CD14-positive monocyte (primary cell): ENCODE measurements around the gene NKX1-2. TPM values are rescaled to one million over a fixed set of nuclear protein-coding genes. Genes with fewer than 3 reads are reported as not detected.
A peak's percentile ranks its signal among the peaks of the same experiment; 100 is the strongest.

ENCODE experiments used
- DNase-seq, 3 donors: peaks; one replicate each; pipeline ENCODE4 v3.0.0-alpha.2; 2011 to 2022
- H2AFZ ChIP-seq: 2 replicates; pipeline ENCODE4 v1.6.0; 2012; ENCODE audit warnings: mild to moderate bottlenecking, low read depth, low read length, inconsistent platforms; ENCODE audit not compliant: insufficient read depth, poor library complexity, severe bottlenecking
- H3K27ac ChIP-seq, 2 donors: 1 replicate in 1 of 2; 2 replicates in 1 of 2; pipeline ENCODE4 v1.5.1; 2012 to 2013; ENCODE audit warnings: low read length in 2 of 2, control low read depth in 1 of 2, inconsistent platforms in 1 of 2, low read depth in 1 of 2, mild to moderate bottlenecking in 1 of 2
- H3K27me3 ChIP-seq, 2 donors: one replicate each; pipeline versions ENCODE4 v1.6.0 to v1.6.1; 2011 to 2013; ENCODE audit warnings: low read length in 2 of 2; ENCODE audit not compliant: control insufficient read depth in 2 of 2, insufficient read depth in 2 of 2
- H3K36me3 ChIP-seq, 2 donors: replicated peaks in 1 of 2; 1 replicate in 1 of 2; 2 replicates in 1 of 2; pipeline versions ENCODE4 v1.5.1 to v1.6.1; 2012 to 2013; ENCODE audit warnings: low read length in 2 of 2, control low read depth in 1 of 2, inconsistent platforms in 1 of 2, mild to moderate bottlenecking in 1 of 2; ENCODE audit not compliant: insufficient read depth in 2 of 2, control insufficient read depth in 1 of 2
- H3K4me1 ChIP-seq, 2 donors: 1 replicate in 1 of 2; 2 replicates in 1 of 2; pipeline versions ENCODE4 v1.5.1 to v1.6.1; 2012 to 2013; ENCODE audit warnings: low read length in 2 of 2, control low read depth in 1 of 2, inconsistent platforms in 1 of 2, mild to moderate bottlenecking in 1 of 2, moderate library complexity in 1 of 2; ENCODE audit not compliant: insufficient read depth in 2 of 2, control insufficient read depth in 1 of 2
- H3K4me2 ChIP-seq: replicated peaks from 2 replicates; pipeline ENCODE3; 2012; ENCODE audit warnings: low read length, moderate library complexity, mild to moderate bottlenecking; ENCODE audit not compliant: poor library complexity, severe bottlenecking; ENCODE audit errors: extremely low read depth
- H3K4me3 ChIP-seq, 3 experiments: fragments of 200-600 bp in 1 of 3; sonication (generic) in 1 of 3; replicated peaks in 1 of 3; 1 replicate in 2 of 3; 2 replicates in 1 of 3; pipeline ENCODE4 v1.5.1; 2011 to 2013; ENCODE audit warnings: low read length in 3 of 3, mild to moderate bottlenecking in 3 of 3, control low read depth in 2 of 3, low read depth in 2 of 3, inconsistent platforms in 1 of 3, moderate library complexity in 1 of 3
- H3K79me2 ChIP-seq: 2 replicates; pipeline ENCODE4 v1.6.0; 2012; ENCODE audit warnings: mild to moderate bottlenecking, control low read depth, inconsistent platforms, low read length, moderate library complexity; ENCODE audit not compliant: insufficient read depth
- H3K9ac ChIP-seq: 2 replicates; pipeline ENCODE4 v1.6.0; 2017; ENCODE audit warnings: low read length, mild to moderate bottlenecking; ENCODE audit not compliant: insufficient read depth, poor library complexity, severe bottlenecking
- H3K9me3 ChIP-seq, 2 donors: replicated peaks in 1 of 2; 1 replicate in 1 of 2; 2 replicates in 1 of 2; pipeline versions ENCODE4 v1.5.1 to v1.6.1; 2012 to 2013; ENCODE audit warnings: low read length in 2 of 2, control low read depth in 1 of 2; ENCODE audit not compliant: control insufficient read depth in 1 of 2, insufficient read depth in 1 of 2
- H4K20me1 ChIP-seq: 2 replicates; pipeline ENCODE4 v1.6.0; 2012; ENCODE audit warnings: mild to moderate bottlenecking, low read length, control low read depth, moderate library complexity; ENCODE audit not compliant: insufficient read depth
- H3K27ac Mint-ChIP-seq, 7 donors: one replicate each; pipeline ENCODE4 v1.8.0; 2020; ENCODE audit warnings: mild to moderate bottlenecking in 7 of 7, mixed read lengths in 7 of 7, moderate library complexity in 6 of 7, inconsistent platforms in 2 of 7
- H3K27me3 Mint-ChIP-seq, 3 donors: one replicate each; pipeline ENCODE4 v1.8.0; 2021 to 2022; ENCODE audit warnings: low read depth in 3 of 3, mild to moderate bottlenecking in 3 of 3, mixed read lengths in 3 of 3, moderate library complexity in 3 of 3, inconsistent platforms in 1 of 3
- H3K36me3 Mint-ChIP-seq, 2 donors: one replicate each; pipeline ENCODE4 v1.8.0; 2020; ENCODE audit warnings: mixed read lengths in 2 of 2, inconsistent platforms in 1 of 2, mild to moderate bottlenecking in 1 of 2
- H3K4me1 Mint-ChIP-seq: one replicate; pipeline ENCODE4 v1.8.0; 2020; ENCODE audit warnings: mild to moderate bottlenecking, mixed read lengths
- H3K4me3 Mint-ChIP-seq, 2 donors: one replicate each; pipeline ENCODE4 v1.8.0; 2020; ENCODE audit warnings: mild to moderate bottlenecking in 2 of 2, mixed read lengths in 2 of 2, moderate library complexity in 1 of 2
- H3K9me3 Mint-ChIP-seq, 7 donors: one replicate each; pipeline ENCODE4 v1.8.0; 2020 to 2022; ENCODE audit warnings: mixed read lengths in 7 of 7, mild to moderate bottlenecking in 6 of 7, moderate library complexity in 6 of 7, inconsistent platforms in 2 of 7
- WGBS: methylation state at CpG from one replicate; pipeline ENCODE4 v1.1.5; 2013; ENCODE audit warnings: missing lambda C conversion rate; ENCODE audit not compliant: insufficient coverage; 5-methylcytosine and 5-hydroxymethylcytosine counted together
- intact Hi-C, 2 donors: fragments of 100-400 bp; cut with micrococcal nuclease; formaldehyde crosslinking; loops; one replicate each; pipeline versions ENCODE4 v1.15.0 to v1.15.1; 2023
- polyA plus RNA-seq, 3 donors: library from polyadenylated mRNA; depleted of rRNA in 1 of 3; unstranded in 2 of 3; stranded (reverse) in 1 of 3; fragments of 300-500 nt in 2 of 3; fragments of >200 nt in 1 of 3; fragmentation: Illumina TruSeq in 2 of 3; gene quantifications; 1 replicate in 2 of 3; 2 replicates in 1 of 3; pipeline ENCODE4 v1.2.3, GENCODE V29; 2012 to 2021
- TF ChIP-seq, protein P1 (sequence below): fragments of 200-600 bp; IDR thresholded peaks from one replicate; pipeline ENCODE4 v1.8.0; 2022; ENCODE audit warnings: antibody characterized with exemption, mild to moderate bottlenecking

Gene NKX1-2
- polyA plus RNA-seq, 3 donors, result not detected

DNA sequence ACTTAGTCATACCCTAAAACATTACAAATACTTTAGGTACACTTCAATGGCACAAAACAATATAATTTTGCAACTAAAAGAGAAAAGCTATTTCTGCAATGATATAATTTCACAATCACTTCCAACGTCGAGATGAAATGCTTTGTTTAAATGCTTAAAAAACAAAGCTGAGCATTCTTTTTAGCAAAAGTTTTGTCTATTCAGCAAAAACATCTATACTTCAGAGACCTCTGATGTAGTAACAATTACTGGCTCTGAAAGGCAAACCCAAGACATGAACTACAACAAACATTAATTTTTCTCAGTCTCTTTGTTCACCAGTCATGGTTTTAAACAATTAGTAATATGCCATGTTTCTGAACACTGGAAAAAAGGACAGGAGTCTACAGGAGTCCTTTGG, 47.6 kb downstream of the NKX1-2 start:
- Histone ChIP-seq H4K20me1 (no peaks in the 10 kb centered on the region), H3K9me3 (no peaks in the 10 kb centered on the region), H2AFZ (no peak overlapping the region), H3K36me3 (peaks cover 66 to 92% of the 10 kb centered on the region in 2 donors), H3K4me3 (no peak overlapping the region), H3K27ac (no peak overlapping the region), H3K27me3 (no peaks in the 10 kb centered on the region), H3K4me2 (no peak overlapping the region), H3K9ac (no peak overlapping the region), H3K79me2 (no peaks in the 10 kb centered on the region), H3K4me1 (no peaks in the 10 kb centered on the region)
- intact Hi-C loops, result loop anchor here (5.0 kb wide), 1 partner anchor 820 kb away; no protein-coding TSS in a partner anchor
- H3K27ac Mint-ChIP-seq, result peak overlapping the region in 1 of 7 donors; percentile 25
- H3K4me1 Mint-ChIP-seq, result peaks cover 5% of the 10 kb centered on the region
- no CpG with 5 or more reads among the region's 2 CpGs for WGBS
- TF ChIP-seq, protein P1, sequence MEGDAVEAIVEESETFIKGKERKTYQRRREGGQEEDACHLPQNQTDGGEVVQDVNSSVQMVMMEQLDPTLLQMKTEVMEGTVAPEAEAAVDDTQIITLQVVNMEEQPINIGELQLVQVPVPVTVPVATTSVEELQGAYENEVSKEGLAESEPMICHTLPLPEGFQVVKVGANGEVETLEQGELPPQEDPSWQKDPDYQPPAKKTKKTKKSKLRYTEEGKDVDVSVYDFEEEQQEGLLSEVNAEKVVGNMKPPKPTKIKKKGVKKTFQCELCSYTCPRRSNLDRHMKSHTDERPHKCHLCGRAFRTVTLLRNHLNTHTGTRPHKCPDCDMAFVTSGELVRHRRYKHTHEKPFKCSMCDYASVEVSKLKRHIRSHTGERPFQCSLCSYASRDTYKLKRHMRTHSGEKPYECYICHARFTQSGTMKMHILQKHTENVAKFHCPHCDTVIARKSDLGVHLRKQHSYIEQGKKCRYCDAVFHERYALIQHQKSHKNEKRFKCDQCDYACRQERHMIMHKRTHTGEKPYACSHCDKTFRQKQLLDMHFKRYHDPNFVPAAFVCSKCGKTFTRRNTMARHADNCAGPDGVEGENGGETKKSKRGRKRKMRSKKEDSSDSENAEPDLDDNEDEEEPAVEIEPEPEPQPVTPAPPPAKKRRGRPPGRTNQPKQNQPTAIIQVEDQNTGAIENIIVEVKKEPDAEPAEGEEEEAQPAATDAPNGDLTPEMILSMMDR, result no peak
- H3K36me3 Mint-ChIP-seq, result peaks cover 68 to 92% of the 10 kb centered on the region in 2 donors
- H3K27me3 Mint-ChIP-seq, result peaks cover 0 to 2% (median 0%) of the 10 kb centered on the region in 3 donors
- no peaks in the 10 kb centered on the region for H3K9me3 Mint-ChIP-seq
- H3K4me3 Mint-ChIP-seq, result no peak overlapping the region
- DNase-seq, result no peak

DNA sequence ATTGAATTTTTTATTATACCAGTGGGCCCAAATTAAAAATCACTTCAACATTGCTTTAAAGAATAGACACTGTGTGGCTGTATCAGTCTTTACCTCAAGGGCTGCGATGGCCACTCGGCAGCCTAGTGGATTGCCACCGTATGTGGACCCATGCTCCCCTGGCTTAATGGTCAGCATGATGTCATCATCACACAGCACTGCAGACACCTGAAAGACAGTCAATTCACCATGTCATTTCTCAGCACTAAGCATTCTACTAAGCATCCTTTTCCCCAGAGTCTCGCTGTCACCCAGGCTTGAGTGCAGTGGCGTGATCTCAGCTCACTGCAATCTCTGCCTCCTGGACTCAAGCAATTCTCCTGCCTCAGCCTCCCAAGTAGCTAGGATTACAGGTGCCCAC, 48.2 kb downstream of the NKX1-2 start:
- H2AFZ ChIP-seq, result no peak overlapping the region
- Mint-ChIP-seq H3K36me3 (peaks cover 66 to 92% of the 10 kb centered on the region in 2 donors), H3K9me3 (no peaks in the 10 kb centered on the region), H3K4me3 (no peak overlapping the region), H3K27me3 (peaks cover 0 to 2% (median 0%) of the 10 kb centered on the region in 3 donors), H3K27ac (peak overlapping the region in 1 of 7 donors; percentile 26), H3K4me1 (peaks cover 5% of the 10 kb centered on the region)
- DNase-seq, result no peak
- TF ChIP-seq, protein P1, result no peak
- H3K79me2 ChIP-seq, result no peaks in the 10 kb centered on the region
- H3K4me3 ChIP-seq, result no peak overlapping the region
- no peak overlapping the region for H3K27ac ChIP-seq
- H3K4me1 ChIP-seq, result no peaks in the 10 kb centered on the region
- intact Hi-C loops, result loop anchor here (5.0 kb wide), 1 partner anchor 819 kb away; no protein-coding TSS in a partner anchor
- no peak overlapping the region for H3K9ac ChIP-seq
- H3K27me3 ChIP-seq, result no peaks in the 10 kb centered on the region
- H3K36me3 ChIP-seq, result peaks cover 60 to 91% of the 10 kb centered on the region in 2 donors
- no peak overlapping the region for H3K4me2 ChIP-seq
- no peaks in the 10 kb centered on the region for H3K9me3 ChIP-seq
- 98% methylated on average over 5 of the region's 5 CpGs for WGBS
- no peaks in the 10 kb centered on the region for H4K20me1 ChIP-seq

Other genes starting within 250 kb of the NKX1-2 start
- 10 to 100 TPM; 83.5 to 89.6 (median 87.3) TPM for gene OAT, start 31.1 kb downstream of the NKX1-2 start, polyA plus RNA-seq
- gene LHPP, start 11.8 kb upstream of the NKX1-2 start, polyA plus RNA-seq, result 10 to 100 TPM; 15.2 to 20.6 (median 19.5) TPM